H4 (cell line): ENCODE results near the gene ZBTB42. TPM values are rescaled to one million over a fixed set of nuclear protein-coding genes. Genes with fewer than 3 reads are reported as not detected.

ENCODE experiments used
- DNase-seq: peaks from one replicate; pipeline ENCODE4 v3.0.0-alpha.2; 2015; ENCODE audit warnings: low spot score
- total RNA-seq: library from RNA; depleted of rRNA; stranded (reverse); fragments of >200 nt; shearing (Covaris generic); gene quantifications from 2 replicates; pipeline ENCODE4 v1.2.3, GENCODE V29; 2014; rRNA removed

ZBTB42 gene
- total RNA-seq = 0.83 and 2.9 TPM in 2 replicates

DNA sequence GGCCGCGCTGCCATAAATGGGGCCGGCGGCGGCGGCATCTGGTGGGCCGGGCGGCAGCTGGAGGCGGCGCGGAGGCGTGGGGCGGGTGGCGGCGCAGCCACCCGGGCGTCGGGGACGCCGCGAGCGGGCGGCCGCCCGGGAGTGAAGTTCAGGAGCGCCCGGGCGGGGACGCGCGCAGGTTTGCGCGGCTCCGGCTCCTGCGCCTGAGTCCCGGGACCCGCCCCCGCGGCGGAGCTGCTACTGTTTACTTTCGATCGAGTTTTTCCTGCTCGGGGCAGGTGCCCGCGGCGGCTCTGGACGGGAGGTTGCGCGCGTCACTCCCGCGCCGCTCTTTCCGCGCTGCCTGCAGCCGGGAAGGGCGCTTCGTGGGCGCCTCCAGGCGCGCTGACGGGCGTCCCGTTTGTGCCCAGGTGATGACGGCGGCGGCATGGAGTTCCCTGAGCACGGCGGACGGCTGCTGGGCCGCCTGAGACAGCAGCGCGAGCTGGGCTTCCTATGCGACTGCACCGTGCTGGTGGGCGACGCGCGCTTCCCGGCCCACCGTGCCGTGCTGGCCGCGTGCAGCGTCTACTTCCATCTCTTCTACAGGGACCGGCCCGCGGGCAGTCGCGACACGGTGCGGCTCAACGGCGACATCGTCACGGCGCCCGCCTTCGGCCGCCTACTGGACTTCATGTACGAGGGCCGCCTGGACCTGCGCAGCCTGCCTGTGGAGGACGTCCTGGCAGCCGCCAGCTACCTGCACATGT, at the start of gene ZBTB42:
ZBTB42 (plus strand) TSS at position 331 of the 749 bp plus-strand sequence; CDS start at position 428, 97 bp downstream.
- DNase-seq = peak; percentile 30

DNA sequence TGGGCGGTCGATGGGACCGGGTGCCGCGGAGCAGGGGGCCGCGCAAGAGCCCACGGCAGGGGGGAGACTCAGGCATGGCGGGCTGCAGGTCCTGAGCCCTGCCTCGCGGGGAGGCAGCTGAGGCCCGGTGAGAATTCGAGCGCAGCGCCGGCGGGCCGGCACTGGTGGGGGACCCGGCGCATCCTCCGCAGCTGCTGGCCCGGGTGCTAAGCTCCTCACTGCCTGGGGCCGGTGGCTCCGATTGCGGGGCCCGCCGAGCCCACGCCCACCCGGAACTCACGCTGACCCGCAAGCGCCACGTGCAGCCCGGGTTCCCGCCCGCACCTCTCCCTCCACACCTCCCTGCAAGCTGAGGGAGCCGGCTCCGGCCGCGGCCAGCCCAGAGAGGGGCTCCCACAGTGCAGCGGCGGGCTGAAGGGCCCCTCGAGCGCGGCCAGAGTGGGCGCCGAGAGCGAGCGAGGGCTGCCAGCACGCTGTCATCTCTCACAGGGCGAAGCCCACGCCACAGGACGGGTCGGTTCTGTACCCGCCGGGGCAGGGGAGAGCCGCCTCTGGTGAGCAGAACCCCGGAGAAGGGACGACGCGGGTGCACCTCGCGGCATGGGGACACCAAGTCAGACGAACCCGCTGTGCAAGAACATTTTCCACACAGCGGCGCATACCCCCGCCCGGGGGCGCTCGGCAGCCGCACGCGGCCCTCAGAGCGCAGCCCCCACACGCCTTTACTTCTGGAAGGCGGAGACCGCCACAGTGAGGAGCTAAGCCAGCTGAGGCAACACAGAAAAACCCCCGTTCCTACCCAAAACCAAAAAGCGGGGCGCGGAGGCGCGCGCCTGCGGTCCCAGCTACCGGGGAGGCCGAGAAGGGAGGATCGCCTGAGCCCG, 49.1 kb upstream of the ZBTB42 start:
- no peak for DNase-seq

DNA sequence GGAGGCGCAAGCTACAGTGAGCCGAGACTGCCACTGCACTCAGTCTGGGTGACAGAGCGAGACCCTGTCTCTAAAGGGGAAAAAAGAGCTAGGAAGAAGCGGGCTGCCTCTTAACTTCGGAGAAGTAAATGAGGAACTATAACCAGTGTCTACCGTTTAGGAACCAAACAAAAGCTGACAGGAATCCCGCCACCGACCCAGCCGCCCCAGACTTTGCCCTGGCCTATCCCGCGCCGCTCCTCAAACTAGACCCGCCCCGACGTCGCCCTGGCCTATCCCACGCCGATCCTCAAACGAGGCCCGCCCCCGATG, 48.5 kb upstream of the ZBTB42 start:
- DNase-seq = no peak

DNA sequence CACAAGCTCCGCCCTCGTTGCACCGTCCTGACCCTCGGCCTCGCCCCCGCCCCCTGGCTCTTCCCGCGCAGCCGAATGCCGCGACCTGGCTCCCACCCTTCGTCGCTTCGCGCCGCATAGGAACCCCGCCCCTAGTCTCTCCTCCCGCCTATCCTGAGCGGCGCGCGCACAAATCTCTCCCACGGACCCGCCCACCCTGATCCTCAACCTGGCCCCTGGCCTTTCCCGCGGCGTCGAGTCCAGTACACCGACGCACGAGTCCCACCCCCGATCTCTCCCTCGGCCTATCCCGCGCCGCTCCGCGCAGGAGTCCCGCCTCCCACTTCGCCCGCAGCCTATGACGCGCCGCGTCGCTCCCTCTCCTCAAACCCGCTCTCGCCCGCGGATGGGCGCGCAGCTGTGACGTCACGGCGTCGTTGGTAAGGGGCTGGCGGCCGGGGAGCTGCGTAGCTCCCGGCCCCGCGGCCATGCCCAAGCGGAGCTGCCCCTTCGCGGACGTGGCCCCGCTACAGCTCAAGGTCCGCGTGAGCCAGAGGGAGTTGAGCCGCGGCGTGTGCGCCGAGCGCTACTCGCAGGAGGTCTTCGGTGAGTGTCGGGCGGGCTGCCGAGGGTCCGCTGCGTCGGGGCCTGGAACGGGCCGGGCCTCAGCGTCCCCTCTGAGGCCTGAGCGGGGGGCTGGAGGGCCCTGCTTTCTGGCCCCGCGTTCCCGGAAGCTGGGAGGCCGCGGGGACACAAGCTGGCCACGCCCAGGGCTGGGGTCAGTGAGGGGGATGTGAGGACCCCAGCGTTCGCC, 48.0 kb upstream of the ZBTB42 start, which contains the start of gene SIVA1:
SIVA1 (plus strand) TSS at position 413 of the 793 bp plus-strand sequence; CDS start at position 468, 55 bp downstream.
- peak; percentile 99 for DNase-seq

DNA sequence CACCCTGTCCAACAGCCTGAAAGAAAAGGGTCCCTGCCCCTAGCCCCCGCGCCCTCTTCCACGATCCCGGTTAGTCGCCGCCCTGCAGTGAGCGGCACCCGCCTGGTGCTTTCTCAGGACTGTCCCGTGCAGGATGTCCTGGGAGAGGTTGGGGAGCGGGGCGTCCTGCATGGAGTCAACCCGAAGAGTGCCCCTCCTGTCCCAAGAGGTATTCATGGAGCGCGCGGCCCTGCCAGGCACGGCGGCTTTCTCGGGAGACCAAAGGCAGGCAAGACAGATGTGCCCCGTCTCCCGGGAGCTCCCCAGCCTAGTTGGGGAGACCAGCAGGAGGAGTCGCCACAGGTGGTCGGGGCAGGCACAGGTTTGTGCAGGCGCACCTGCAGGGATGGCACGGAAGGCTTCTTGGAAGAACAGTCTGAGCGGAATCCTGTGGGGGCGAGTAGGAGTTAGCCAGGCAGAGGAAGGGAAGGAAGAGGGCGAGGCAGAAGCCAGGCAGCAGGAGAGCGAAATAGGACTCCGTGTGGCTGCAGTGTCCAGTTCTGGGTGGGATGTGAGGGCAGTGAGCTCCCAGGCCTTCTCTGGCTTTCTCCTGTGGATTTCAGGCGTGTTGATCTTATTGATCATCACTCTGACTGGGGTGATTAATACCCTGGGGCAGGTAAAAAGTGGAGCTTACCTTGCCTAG, 47.2 kb upstream of the ZBTB42 start:
- DNase-seq = no peak

DNA sequence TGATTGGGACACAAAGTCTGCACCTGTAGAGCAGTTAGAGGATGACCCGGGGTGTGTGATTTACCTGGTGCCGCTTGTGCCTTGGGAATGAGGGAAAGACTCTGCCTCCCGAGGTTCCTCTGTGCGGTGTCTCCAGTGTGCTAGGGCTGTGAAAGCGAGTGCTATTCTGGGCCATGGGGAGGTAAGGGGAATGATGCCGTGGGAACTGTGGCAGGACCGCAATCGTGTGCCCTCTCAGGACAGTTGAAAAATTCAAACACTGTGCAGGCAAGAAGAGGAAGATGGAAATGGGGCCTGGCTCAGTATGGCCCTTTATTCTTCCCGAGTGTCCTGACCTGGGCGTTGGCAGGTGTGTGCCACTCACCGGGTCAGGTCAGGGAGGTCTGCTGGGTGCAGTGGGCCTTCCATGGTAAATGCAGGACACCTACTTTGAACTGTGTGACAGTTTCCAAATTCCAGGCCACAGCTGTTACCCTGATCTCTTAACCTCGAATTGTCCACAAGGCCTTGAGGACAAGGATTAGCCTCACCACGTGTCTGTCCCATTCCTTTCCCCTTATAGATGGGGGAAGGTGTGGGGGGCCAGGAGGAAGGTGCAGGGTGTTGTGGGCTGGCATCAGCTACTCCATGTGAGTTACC, 46.6 kb upstream of the ZBTB42 start:
- no peak for DNase-seq

DNA sequence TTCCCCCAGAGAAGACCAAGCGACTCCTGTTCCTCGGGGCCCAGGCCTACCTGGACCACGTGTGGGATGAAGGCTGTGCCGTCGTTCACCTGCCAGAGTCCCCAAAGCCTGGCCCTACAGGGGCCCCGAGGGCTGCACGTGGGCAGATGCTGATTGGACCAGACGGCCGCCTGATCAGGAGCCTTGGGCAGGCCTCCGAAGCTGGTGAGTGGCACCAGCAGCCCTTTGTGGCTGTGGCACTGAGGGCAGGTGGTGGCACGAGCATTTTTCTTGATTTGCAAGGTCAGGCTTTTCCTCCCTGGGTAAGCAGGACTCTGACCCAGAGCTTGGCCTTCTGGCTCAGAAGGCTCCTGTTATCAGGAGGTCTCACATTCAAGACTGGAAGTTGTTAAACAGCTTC, 45.3 kb upstream of the ZBTB42 start:
- DNase-seq = no peak

DNA sequence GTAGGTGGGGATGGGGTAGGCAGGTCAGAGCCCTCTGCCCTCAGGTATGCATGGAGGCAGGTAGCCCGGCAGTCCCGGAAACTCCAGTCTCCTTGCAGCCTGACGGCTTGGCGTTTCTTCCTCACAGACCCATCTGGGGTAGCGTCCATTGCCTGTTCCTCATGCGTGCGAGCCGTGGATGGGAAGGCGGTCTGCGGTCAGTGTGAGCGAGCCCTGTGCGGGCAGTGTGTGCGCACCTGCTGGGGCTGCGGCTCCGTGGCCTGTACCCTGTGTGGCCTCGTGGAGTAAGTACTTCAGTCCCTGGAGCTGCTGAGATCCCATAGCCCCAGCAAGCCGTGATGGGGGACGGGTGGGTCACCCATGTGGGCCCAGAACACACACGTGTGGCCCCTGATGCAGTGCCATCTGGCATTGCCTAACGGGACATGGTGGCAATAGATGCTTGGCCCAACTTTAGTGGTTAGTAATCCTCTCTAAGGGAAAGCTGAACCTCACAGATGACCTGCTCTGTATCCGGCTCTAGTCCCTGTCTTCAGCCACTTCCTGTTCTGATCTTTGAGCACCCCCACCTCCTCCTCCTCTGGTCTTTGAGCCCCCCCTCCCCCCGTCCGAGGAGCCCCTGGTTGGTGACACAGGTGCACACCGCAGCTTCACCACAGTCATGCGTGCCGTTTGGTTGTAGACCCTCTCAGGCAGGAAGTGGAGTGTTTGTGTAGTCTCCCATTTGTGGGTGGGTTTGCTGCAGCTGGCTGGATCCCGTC, 44.2 kb upstream of the ZBTB42 start:
- no peak for DNase-seq

DNA sequence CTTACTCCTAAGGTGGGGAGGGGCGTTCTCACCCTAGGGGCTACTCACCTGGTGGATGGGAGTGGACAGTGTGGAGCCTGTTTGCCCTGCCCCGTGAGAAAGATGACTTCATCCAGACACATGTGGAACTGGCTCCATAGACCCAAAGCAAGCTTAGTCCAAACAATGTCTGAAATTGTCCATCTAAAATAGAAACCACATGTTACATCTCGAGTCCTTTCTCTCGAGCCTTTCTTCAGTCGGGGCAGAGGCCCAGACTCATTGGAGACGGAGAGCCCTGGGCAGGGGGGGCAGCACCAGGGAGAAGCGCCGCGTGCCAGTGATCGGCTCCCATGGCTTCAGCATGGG, 43.7 kb upstream of the ZBTB42 start:
- no peak for DNase-seq

DNA sequence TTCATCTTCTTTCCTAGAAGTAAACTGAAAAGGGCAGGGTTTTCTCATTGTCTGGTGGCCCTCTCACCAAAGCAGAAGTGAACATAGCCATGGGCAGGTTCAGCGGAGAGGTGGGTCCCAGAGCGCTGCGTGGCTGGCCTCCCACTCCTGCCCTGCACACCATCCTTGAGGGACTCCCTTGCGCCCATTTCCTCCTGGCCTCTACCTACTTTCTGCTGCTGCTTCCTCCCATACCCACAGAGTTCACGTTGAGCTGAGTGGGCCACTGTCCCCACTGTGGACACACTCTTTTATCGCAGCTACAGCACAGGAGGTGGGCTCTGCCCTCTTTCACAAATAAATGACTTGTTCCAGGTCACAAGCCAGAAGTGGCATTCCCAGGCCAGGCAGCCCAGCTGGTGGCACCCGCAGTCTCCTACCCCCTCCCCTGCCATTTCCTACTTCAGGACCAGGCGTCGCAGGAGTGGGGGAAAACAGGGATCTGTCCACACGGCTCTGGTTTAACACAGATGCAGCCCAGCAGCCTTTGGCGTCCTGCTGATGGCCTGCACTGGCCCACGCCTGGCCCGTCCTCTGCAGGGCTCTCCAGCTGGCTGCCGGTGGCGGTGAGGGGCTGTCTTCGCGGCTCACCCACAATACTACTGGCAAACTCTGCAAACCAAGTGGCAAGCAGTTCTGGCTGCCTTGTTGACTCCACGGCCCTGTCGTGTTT, 43.1 kb upstream of the ZBTB42 start:
- DNase-seq = no peak

DNA sequence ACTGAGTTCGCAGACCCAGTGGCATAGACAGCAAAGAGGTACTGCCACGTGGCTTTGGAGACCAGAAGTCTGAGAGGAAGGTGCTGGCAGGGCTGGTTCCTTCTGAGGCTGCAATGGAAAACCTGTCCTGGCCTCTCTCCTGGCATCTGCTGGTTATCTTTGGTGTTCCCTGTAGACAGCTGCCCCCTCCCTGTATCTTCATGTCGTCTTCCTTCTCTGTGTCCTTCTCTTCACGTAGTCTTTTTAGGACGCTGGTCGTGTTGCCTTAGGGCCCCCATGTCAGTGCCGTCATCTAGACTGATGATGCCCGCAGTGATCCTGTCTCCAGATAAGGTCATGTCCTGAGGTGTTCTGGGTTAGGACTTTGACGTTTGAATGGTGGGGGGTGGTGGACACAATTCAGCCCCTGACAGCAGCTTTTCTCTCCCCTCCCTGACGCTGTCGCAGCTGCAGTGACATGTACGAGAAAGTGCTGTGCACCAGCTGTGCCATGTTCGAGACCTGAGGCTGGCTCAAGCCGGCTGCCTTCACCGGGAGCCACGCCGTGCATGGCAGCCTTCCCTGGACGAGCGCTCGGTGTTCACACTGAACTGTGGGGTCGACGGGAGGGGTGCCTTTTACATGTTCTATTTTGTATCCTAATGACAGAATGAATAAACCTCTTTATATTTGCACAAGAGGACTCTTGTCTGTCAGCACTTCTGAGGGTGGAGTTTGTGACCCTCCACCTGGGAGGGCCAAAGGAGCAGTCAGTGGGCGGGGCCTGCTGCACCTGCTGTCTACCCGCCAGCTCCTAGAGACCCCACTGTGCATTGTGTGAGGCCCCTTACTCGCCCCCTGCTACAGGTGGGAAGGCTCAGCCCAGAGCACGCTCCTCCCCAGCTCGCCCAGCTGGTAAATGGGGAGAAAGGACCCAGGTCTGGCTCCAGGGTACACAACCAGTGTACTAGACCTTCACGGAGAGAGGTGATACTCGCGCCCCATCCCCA, 41.6 kb upstream of the ZBTB42 start:
- no peak for DNase-seq

DNA sequence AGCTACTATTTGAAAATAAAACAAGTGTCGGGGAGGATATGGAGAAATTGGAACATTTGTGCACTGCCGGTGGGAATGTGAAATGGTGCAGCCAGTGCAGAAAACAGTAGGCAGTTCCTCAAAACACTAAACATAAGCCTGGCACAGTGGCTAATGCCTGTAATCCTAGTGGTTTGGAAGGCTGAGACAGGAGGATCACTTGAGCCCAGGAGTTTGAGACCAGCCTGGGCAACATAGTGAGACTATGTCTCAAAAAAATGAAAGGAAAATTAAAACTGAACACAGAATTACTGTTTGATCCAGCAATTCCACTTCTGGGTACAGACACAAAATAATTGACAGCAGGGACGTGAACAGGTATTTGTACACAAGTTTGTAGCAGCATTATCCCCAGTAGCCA, 35.4 kb upstream of the ZBTB42 start:
- DNase-seq = no peak

DNA sequence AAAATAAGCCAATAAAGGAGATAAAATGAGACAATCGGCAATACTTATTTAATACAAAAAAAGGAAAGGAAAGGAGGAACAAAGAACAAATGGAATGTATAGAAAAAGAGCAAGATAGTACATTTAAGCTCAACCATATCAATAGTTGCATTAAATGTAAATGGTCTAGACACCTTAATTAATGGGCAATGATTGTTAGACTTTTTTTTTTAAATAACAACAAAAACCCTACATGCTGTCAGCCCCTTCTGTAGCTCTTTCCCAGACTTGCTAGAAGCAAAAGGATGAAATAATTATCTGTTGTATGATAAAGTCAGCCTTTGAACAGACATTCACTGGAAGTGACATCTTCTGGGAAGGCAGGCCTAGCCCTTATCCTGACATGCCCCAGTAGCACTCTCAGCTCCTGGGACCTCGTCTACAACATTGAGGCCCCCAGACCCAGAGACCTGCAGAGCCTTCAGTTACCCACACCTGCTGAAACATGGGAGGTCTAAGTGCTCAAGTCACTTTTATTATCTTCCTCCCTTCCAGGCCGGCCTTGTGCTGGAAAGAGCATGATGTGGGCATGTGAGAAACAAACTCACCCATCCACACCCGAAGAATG, 34.5 kb upstream of the ZBTB42 start:
- DNase-seq = no peak

DNA sequence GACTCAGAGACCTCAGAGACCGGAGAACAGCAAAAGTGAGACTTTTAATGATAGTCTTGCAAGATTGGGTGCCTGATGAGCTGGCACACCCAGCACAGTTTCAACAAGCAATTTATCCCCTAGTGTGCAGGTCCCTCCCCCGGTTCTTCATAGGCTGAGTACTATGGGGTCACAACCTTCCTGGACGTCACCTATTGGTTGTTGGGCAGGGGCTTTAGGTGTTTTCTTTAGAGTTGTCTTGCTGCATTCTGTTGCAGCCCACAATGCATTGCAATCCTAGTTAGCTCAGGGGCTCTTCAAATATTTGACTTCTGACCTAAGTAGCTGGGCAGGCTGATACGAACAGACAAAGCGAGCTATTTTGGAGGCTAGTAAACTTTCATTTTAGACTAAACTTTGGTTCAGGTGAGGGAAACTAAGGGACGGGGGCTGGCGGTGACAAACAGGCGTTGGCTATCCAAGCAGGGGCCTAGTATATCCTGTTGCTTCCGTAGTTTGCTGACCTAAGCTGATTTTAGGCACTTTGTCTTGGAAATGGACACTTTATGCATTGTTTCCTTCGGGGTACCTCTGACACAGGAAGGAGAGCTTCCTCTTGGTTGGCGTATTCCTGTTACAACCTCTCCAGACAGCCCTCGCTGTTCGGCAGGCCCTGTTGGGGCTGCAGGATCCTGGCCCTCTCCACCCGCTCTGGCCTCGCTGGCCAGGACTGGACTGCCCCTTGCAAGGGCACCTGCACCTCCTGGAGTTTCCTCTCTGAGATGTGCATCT, 33.9 kb upstream of the ZBTB42 start:
- DNase-seq = no peak

DNA sequence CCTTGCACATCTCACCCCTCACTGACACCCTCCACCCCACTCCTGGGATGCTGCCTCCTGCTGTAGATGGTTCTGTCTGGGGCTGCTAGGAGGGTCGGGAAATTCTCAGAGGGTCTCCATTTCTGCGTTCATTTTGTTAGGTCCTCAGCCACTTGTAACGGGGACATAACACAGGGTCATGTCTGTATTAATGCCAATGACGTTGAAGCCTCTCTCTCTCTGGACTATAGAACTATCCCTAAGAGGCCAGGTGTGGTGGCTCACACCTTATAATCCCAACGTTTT, 33.3 kb upstream of the ZBTB42 start:
- DNase-seq = no peak

DNA sequence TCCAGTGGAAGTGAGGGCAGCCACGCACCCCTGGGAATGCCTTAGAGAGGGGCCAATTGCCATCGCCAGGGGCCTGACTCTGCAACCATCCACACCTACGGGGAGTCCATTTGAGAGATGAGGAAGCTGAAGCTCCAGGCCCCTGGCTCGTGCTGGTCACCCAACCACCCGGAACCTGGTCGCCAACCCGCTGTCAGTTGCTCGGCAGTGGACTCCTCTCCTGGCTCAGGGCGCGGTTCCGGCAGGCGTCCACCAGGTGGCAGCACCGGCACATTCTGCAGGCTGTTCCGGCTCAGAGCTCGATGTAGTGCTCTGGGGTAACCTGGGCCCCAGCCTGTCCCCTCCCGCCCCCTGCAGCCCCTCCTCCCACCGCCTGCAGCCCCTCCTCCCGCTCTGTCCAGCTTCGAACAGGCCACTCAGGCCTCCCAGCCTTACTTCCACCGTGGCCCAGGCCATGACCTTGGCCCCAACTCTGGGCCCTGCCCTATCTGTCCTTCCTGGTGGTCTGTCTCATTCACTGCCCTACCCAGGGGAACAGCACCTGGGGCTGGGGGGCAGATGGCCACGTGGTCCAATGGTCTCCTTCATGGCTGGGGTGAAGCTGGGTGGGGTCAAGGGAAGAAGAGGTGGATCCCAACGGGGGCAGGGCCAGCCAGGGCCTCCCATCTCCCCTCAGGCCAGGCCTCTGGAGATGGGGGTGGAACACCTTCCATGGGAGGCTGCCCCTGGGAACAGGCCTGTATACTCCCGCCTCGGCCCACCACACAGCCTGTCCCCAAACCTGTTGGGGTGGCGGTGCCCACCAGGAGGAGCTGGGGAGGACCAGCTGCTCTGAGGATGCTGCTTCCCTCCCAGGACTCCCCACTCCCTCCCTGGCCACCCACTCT, 32.2 kb upstream of the ZBTB42 start:
- DNase-seq = peak; percentile 72
